Tongue (tissue), 2 donors: ENCODE measurements around the gene PSEN1. TPM values are rescaled to one million over a fixed set of nuclear protein-coding genes. Genes with fewer than 3 reads are reported as not detected.
"Not testable (repeated sequence)": the region's sequence is repeated elsewhere in the genome, so short reads cannot be mapped to it uniquely, and the experiment has no call there.

Source experiments
- DNase-seq: peaks from one replicate; pipeline ENCODE4 v3.0.0-alpha.2; 2015
- total RNA-seq: library from RNA; depleted of rRNA; stranded (reverse); fragments of >200 nt; gene quantifications from one replicate; pipeline ENCODE4 v1.2.3, GENCODE V29; 2014

PSEN1 gene
- total RNA-seq, 1 donor from 2014 or later: 49.5 TPM

DNA sequence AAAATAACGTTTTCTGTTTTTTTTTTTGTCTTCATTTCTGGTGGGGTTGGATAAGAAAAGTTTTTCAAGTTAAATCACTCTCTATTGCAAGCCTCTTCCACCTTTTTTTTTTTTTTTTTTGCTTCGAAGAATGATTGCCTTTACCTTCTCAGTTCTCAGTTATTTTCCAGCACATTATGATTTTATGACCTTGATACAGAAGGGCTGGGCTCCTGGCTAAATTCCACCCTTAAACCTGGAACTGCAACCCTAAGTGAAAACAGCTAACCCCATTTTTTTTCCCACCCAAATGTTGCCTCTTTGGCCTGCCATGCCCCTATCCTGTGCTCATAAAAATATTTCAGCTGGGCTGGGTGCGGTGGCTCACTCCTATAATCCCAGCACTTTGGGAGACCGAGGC, 31.4 kb downstream of the PSEN1 start:
- no peak for DNase-seq

DNA sequence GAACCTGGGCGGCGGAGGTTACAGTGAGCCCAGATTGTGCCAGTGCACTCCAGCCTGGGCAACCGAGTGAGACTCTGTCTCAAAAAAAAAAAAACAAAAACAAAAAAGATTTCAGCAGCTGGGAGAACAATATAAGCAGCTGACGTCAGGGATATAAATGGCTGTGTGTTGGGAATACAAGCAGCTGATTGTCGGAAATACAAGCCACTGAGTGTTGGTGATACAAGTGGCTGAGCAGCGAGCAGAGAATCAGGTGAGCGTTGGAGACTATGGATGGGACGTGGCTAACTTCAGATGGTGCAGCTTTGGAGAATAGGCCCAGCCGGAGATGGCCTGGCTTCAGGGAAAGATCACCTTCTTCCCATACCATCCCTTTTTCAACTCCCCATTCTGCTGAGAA, 32.0 kb downstream of the PSEN1 start:
- peak; percentile 9 for DNase-seq

DNA sequence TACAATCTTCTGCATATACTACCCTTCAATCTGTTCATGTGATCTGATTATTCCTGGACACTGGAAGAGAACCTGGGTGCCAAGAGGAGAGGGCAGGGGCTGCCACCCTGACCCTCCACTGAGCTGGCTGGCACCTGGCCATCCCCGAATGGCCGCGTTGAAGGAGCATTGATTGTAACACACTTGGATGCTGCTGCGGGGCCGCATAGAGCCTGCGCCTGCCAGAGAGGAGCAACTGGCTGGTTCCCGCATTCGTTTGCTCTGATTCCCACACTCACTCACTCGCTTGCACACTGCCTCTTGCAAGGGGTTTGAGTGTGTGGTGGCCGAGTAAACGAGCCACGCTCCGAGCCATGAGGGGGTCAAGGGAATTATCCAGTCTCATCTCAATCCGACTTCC, 32.4 kb downstream of the PSEN1 start:
- no peak for DNase-seq

DNA sequence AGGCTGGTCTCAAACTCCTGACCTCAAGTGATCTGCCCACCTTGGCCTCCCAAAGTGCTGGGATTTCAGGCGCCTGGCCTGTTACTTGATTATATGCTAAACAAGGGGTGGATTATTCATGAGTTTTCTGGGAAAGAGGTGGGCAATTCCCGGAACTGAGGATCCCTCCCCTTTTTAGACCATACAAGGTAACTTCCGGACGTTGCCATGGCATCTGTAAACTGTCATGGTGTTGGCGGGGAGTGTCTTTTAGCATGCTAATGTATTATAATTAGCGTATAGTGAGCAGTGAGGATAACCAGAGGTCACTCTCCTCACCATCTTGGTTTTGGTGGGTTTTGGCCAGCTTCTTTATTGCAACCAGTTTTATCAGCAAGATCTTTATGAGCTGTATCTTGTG, 33.5 kb downstream of the PSEN1 start:
- DNase-seq: not testable (repeated sequence)

DNA sequence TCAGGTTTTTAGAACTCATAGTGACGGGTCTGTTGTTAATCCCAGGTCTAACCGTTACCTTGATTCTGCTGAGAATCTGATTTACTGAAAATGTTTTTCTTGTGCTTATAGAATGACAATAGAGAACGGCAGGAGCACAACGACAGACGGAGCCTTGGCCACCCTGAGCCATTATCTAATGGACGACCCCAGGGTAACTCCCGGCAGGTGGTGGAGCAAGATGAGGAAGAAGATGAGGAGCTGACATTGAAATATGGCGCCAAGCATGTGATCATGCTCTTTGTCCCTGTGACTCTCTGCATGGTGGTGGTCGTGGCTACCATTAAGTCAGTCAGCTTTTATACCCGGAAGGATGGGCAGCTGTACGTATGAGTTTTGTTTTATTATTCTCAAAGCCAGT, 34.4 kb downstream of the PSEN1 start:
- no peak for DNase-seq

DNA sequence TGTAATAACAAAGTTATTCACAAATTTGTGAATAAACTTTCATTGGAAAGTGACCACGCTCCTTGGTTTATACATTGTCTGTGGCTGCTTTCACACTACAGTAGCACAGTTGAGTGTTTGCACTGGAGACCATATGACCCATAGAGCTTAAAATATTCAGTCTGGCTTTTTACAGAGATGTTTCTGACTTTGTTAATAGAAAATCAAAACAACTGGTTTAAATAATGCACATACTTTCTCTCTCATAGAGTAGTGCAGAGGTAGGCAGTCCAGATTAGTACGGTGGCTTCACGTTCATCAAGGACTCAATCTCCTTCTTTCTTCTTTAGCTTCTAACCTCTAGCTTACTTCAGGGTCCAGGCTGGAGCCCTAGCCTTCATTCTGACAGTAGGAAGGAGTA, 36.2 kb downstream of the PSEN1 start:
- no peak for DNase-seq

DNA sequence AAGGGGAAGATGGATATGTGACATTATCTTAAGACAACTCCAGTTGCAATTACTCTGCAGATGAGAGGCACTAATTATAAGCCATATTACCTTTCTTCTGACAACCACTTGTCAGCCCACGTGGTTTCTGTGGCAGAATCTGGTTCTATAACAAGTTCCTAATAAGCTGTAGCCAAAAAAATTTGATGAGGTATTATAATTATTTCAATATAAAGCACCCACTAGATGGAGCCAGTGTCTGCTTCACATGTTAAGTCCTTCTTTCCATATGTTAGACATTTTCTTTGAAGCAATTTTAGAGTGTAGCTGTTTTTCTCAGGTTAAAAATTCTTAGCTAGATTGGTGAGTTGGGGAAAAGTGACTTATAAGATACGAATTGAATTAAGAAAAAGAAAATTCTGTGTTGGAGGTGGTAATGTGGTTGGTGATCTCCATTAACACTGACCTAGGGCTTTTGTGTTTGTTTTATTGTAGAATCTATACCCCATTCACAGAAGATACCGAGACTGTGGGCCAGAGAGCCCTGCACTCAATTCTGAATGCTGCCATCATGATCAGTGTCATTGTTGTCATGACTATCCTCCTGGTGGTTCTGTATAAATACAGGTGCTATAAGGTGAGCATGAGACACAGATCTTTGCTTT, 36.9 kb downstream of the PSEN1 start:
- DNase-seq: peak; percentile 71

DNA sequence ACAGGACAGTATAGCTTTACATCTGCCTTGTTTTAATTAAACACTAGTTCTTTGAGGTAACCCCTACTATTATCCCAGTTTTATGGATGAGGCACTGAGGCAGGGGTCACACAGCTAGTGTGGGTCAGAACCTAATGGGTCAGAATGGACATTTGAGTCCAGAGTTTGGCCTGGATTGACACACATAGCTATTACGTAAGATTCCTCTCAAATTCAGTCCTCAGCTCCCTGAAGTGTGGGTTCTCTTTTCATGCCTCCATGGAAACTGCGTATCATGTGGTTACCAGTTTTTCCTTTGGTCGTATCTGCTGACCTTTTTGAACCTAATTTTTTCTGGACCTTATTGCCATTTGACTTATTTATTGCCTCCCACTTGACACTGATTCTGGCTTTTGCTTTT, 40.4 kb downstream of the PSEN1 start:
- DNase-seq: no peak

DNA sequence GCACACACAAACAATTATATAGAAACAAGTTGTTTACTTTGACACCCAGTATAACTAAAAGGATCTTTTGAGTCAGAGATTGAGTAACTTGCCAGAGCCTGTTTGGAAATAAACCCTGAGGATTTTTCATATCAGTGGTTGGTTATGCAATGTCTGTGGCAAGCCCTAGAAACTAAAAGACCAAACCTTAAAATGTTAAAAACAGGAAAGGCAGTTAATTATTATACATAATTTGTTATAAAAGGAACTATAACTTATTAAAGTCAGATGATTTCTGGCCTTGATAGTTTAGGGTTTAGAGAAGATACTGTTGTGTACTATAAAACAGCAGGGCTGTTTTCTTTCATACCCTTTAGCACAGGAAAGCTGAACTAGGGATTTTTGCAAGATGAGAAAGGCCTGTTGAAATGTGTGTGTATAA, 44.1 kb downstream of the PSEN1 start:
- no peak for DNase-seq

DNA sequence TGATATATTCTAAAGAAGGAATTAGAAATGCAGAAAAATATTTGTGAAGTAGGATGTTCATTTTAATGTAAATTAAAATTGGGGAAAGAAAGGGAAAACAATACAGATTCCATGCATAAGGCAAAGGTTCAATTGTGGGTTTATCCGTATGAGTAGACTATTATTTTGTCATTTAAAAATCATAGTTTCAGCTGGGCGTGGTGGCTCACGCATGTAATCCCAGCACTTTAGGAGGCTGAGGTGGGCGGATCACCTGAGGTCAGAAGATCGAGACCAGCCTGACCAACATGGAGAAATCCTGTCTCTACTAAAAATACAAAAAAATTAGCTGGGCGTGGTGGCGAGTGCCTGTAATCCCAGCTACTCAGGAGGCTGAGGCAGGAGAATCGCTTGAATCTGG, 44.7 kb downstream of the PSEN1 start:
- DNase-seq: not testable (repeated sequence)

DNA sequence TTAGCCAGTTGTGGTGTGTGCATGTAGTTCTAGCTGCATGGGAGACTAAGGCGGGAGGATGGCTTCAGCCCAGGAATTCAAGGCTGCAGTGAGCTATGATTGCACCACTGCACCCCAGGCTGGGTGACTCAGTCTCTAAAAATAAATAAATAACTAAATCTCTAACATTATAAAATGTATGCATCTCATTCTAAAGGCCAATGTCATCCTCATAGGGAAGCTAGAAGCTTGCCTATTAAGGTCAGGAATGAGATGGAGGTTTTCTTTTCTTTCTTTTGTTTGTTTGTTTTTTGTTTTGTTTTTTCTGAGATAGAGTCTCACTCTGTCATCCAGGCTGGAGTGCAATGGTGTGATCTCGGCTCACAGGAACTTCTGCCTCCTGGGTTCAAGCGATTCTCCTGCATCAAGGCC, 52.2 kb downstream of the PSEN1 start:
- DNase-seq: no peak

DNA sequence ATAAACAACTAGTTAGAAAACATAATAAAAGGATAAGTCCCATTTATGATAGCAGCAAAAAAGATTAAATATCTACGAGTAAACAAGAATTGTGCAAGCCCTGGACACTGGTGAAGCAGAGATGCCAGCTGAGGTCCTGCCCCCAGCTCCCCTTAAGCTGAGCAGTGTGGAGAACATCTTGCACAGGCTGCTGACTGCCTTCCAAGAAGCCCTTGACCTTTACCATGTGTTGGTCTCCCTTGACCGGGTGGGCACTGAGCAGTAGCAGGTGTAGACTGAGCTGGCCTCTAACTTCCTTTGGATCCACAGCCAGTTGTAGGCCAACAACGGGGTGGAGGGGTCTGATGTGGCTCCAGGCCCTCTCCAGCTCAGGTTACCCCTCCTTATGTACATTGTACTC, 53.3 kb downstream of the PSEN1 start:
- no peak for DNase-seq

DNA sequence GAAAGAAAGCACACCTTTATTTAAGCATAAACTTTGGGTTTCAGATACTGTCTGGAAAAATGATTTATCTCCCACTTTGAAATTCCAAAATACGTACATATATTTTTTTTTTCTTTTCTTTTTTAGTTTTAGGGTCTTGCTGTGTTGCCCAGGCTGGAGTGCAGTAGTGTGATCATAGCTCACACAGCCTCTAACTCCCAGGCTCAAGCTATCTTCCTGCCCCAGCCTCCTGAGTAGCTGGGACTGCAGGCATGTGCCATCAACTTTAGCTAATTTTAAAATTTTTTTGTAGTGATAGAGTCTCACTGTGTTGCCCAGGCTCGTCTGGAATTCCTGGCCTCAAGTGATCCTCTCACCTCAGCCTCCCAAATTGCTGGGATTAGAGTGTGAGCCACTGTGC, 55.1 kb downstream of the PSEN1 start:
- no peak for DNase-seq

DNA sequence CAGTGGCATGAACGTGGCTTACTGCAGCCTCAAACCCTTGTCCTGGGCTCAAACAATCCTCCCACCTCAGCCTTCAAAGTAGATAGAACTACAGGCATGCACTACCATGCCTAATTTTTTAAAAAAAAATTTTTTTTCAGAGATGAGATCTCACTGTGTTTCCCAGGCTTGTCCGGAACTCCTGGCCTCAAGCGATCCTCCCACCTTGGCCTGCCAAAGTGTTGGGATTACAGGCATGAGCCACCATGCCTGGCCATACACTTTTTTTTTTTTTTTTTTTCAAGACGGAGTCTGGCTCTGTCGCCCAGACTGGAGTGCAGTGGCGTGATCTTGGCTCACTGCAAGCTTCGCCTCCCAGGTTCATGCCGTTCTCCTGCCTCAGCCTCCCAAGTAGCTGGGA, 58.0 kb downstream of the PSEN1 start:
- DNase-seq: not testable (repeated sequence)

DNA sequence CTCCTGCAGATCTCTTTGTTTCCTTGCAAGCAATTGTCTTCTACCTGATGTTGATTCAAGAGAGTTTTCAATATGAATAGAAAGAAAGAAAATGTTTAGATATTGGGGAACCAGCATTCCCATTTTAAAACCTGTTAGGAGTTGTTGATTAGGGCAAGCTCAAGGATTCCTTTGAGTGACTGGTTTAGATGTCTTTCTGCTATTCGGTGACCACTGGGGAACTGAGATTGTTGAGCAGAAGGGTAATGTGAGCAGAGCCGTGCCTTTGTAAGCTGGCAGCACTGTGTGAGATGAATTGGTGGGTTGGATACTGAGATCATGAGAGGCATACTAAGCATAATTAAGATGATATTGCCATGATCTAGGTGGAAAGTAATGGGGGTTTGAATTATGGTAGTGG, 61.9 kb downstream of the PSEN1 start:
- no peak for DNase-seq

DNA sequence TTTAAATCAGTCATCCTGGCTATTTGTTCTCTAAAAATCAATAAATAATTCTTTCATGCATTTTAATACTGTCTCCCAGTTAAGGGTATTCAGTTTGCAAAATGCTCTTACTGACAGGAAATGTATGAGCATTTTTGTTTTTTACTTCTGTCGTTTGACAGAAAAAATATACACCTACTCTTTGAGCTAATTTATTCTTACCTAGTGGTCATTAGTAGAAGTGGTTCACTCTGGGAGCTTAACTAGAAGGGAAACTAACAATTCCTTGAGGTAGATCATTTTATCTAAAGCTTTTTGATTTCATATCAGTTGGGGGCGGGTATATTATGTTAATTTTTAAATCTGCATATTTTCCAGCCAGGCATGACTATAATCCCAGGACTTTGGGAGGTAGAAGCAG, 67.2 kb downstream of the PSEN1 start:
- no peak for DNase-seq

DNA sequence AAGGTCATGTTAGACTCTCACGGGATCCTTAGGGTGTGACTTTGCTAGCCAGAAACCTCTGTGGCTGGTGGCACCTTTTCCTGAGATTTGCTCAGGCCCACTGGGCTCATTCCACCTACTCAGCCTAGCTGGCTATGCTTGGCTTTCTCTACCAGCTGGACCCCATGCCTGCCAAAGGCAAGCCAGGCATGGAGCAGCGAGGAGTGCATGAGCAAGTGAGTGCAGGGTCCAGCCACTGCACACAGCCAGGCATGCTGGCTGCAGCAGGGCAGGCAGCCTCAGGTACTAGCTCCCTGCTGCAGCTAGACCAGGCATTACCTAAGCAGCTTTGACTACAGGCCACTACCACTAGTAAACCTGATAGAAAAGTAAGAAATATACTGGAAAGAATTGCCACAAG, 71.3 kb downstream of the PSEN1 start:
- no peak for DNase-seq

DNA sequence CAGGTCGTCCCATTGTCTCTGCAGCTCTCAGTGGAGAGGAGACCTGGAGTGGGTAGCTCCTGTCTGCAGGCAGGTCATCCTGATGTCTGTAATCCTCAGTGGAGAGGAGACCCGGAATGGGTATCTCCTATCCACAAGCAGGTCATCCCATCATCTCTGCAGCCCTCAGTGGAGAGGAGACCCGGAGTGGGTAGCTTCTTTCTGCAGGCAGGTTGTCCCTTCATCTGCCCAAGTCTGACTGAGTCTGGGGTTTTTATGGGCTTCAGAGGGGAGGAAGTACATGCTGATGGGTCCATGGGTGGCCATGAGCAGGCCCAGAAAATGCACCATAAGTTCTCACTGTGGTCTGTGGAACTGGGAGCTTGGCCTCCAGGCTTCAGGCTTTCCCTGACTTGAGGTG, 72.1 kb downstream of the PSEN1 start:
- DNase-seq: no peak

DNA sequence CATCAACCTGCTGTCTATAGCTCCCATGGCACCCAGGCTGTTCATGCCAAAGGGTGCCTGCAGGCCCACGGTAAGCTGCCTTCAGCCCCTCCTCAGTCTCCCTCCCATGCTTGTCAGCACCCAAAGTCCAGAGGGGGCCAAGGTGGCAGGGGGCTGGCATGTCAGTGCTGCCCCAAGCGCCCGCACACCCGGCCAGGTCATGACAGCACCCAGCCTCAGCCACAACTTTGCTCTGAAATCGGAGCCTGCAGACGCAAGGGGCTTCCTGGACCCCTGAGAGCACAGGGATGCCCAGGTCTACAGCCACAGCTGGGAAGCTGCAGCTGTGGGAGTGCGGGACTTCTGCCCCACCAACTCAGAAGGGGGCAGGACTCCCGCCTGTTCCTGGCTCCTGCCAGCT, 72.5 kb downstream of the PSEN1 start:
- DNase-seq: no peak

DNA sequence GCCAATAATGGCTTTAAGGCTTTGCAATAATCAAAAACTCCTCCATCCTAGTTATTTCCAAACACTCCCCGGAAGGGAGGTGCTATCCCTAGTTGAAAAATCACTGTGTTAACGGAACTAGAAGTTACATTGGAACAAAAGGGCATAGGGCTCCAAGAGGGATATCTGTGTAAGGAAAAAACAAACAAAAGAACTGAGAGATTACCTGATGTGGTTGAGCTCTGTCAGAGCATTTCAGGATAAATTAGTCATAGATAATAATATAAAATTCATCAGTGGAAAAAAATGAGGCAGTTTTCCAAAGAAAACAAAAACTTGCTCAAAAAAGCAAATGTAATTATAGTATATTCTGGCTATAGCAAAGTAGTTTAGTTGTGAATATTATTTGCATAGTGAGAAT, 73.6 kb downstream of the PSEN1 start:
- no peak for DNase-seq

DNA sequence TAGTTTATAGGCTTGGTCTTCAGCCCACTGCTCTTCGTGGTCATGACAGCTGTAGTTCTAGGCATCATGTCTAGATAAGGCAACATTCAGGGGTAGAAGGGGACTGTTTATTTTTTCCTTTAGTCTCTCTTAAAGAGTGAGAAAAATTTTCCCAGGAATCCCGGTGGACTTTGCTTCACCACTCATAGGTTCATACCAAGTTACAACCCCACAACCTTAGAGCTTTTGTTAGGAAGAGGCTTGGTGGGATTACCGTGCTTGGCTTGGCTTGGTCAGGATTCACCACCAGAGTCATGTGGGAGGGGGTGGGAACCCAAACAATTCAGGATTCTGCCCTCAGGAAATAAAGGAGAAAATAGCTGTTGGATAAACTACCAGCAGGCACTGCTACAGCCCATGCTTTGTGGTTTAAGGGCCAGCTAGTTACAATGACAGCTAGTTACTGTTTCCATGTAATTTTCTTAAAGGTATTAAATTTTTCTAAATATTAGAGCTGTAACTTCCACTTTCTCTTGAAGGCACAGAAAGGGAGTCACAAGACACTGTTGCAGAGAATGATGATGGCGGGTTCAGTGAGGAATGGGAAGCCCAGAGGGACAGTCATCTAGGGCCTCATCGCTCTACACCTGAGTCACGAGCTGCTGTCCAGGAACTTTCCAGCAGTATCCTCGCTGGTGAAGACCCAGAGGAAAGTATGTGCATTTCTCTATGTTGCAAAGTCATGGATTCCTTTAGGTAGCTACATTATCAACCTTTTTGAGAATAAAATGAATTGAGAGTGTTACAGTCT, 75.1 kb downstream of the PSEN1 start:
- no peak for DNase-seq

DNA sequence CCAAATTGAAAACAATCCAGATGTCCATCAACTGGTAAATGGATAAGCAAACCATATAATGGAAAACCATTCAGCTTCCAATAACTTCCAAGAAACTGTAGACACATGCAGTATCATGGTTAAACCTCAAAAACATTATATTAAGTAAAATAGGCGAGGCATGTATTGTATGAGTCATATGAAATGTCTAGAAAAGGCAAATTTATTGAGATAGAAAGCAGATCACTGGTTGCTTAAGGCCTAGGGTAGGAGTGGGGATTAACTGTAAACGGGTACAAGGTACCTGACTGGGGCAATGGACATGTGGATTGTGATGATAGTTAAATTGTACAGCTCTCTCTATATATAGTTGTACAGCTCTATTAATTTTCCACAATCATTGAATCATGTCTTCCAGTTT, 79.7 kb downstream of the PSEN1 start:
- no peak for DNase-seq

DNA sequence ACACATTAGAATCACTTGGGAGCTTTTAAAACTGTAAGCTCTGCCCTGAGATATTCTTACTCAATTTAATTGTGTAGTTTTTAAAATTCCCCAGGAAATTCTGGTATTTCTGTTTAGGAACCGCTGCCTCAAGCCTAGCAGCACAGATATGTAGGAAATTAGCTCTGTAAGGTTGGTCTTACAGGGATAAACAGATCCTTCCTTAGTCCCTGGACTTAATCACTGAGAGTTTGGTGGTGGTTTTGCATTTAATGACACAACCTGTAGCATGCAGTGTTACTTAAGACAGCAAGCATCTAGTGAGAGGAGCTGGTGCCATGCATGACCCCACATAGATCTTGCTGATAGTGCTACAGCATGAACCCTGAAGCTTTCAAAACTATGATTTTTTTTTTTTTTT, 81.1 kb downstream of the PSEN1 start:
- no peak for DNase-seq

DNA sequence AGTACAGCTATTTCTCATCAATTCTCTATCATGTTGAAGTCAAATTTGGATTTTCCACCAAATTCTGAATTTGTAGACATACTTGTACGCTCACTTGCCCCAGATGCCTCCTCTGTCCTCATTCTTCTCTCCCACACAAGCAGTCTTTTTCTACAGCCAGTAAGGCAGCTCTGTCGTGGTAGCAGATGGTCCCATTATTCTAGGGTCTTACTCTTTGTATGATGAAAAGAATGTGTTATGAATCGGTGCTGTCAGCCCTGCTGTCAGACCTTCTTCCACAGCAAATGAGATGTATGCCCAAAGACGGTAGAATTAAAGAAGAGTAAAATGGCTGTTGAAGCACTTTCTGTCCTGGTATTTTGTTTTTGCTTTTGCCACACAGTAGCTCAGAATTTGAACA, 83.8 kb downstream of the PSEN1 start:
- DNase-seq: no peak
